Measurements from ENCODE around the gene EXOC1. TPM values are rescaled to one million over a fixed set of nuclear protein-coding genes. Genes with fewer than 3 reads are reported as not detected.

The EXOC1 gene
- total RNA-seq, 1 experiment from 2014 or later, result 21.2 TPM

DNA sequence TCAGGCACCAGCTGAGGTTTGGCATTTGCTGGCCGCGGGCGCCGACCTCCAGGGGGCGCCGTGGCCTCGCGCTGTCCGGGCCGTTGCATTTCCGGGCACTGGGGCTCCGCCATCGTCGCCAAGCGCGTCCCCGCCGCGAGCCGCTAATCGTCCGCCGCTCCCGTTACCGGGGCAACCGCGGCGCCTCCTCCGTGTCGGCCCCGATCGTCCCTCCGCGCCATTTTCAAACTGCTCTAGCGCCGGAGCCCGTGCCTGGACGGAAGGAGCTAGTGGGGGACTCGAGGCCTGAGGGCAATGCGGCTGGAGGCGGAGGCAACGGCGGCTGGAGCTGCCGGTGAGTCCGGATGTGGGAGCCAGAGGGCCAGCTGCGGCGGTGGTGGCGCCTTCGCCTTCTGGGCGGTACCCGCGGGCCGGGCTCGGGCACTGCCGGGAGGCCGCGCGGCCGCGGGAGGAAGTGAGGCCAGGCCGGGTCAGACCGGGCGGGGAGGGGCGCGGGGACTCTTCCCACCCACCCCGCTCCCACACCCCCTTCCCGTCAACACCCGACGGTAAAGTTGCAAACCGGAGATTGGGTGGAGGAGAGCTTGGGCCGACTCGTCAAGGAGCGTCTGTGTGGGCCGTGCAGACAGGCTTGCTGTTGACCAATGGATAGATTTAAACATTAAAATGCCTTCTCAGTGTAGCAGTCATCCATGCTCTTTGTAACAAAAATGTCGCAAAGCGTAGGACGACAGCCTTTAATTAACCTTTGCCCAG lies 95.5 kb downstream of the EXOC1 start, which contains the start of gene CEP135:
Gene CEP135, plus strand, starts transcription at position 220 of the 756 bp plus-strand sequence. CDS start 3,186 bp downstream, outside the sequence.
- TF ChIP-seq, protein P1, sequence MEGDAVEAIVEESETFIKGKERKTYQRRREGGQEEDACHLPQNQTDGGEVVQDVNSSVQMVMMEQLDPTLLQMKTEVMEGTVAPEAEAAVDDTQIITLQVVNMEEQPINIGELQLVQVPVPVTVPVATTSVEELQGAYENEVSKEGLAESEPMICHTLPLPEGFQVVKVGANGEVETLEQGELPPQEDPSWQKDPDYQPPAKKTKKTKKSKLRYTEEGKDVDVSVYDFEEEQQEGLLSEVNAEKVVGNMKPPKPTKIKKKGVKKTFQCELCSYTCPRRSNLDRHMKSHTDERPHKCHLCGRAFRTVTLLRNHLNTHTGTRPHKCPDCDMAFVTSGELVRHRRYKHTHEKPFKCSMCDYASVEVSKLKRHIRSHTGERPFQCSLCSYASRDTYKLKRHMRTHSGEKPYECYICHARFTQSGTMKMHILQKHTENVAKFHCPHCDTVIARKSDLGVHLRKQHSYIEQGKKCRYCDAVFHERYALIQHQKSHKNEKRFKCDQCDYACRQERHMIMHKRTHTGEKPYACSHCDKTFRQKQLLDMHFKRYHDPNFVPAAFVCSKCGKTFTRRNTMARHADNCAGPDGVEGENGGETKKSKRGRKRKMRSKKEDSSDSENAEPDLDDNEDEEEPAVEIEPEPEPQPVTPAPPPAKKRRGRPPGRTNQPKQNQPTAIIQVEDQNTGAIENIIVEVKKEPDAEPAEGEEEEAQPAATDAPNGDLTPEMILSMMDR (conservative IDR thresholded peaks at IDR 0.05), result peak; percentile 99
- Histone ChIP-seq H3K79me1 (ENCODE audit: insufficient read depth, low read depth, low read length, poor library complexity, severe bottlenecking) (no peaks in the 10 kb centered on the region), H3K4ac (ENCODE audit: low read depth, low read length) (no peak within 1 kb of the TSS), H4K91ac (ENCODE audit: insufficient read length, low read depth, low read length) (no peak within 1 kb of the TSS), H3K9me3 (ENCODE audit: control insufficient read depth, low read depth, low read length) (no peaks in the 10 kb centered on the region), H3K23ac (ENCODE audit: insufficient read length, low read depth, low read length) (no peak within 1 kb of the TSS), H3K14ac (ENCODE audit: insufficient read depth, low read length) (peak within 1 kb of the TSS; percentile 93), H2AK5ac (ENCODE audit: insufficient read length, low read length) (no peak within 1 kb of the TSS), H2BK12ac (ENCODE audit: insufficient read length, low read depth, low read length) (peak within 1 kb of the TSS; percentile 10), H3T11ph (ENCODE audit: low read length) (no peak within 1 kb of the TSS), H3K18ac (ENCODE audit: insufficient read length, low read depth, low read length) (peak within 1 kb of the TSS; percentile 89), H3K27me3 (ENCODE audit: insufficient read depth, low read length) (no peaks in the 10 kb centered on the region), H2BK15ac (ENCODE audit: low read depth, low read length) (no peak within 1 kb of the TSS; the same call in 1 of the 2 replicates), H3K79me2 (ENCODE audit: insufficient read depth, low read length) (no peaks in the 10 kb centered on the region), H2AFZ (ENCODE audit: low read length) (no peak within 1 kb of the TSS), H2BK5ac (ENCODE audit: insufficient read length, low read length) (no peak within 1 kb of the TSS), H3K23me2 (ENCODE audit: insufficient read length, low read depth, low read length, poor library complexity, severe bottlenecking) (no peaks in the 10 kb centered on the region), H2BK20ac (ENCODE audit: low read depth, low read length, poor library complexity, severe bottlenecking) (no peak within 1 kb of the TSS), H4K20me1 (ENCODE audit: control insufficient read depth, insufficient read depth, insufficient read length) (no peaks in the 10 kb centered on the region), H3K4me2 (ENCODE audit: insufficient read depth, insufficient read length, low read length) (peak within 1 kb of the TSS; percentile 57), H3K27ac (ENCODE audit: insufficient read length, low read depth, low read length) (peak within 1 kb of the TSS; percentile 37), H4K8ac (replicated peaks; ENCODE audit: insufficient read length, low read depth, low read length) (no peak within 1 kb of the TSS), H3K56ac (ENCODE audit: insufficient read length, low read depth, low read length) (no peak within 1 kb of the TSS), H3K4me1 (ENCODE audit: insufficient read depth, low read length) (peaks cover 2% of the 10 kb centered on the region; the same call in 1 of the 2 replicates), H2BK120ac (ENCODE audit: low read depth, low read length, poor library complexity, severe bottlenecking) (no peak within 1 kb of the TSS), H4K5ac (ENCODE audit: insufficient read length, low read depth, low read length) (no peak within 1 kb of the TSS), H3K9ac (ENCODE audit: extremely low read depth, insufficient read length, low read length) (peak within 1 kb of the TSS; percentile 71)
- Mint-ChIP-seq H3K27me3 (ENCODE audit: low read depth) (no peaks in the 10 kb centered on the region; the same call in 1 of the 2 replicates), H3K9me3 (no peaks in the 10 kb centered on the region; a peak in 1 of 5 replicates), H3K36me3 (ENCODE audit: insufficient read depth in 1 of 3, low read depth in 3 of 3) (peaks cover 1 to 21% (median 2%) of the 10 kb centered on the region in 3 experiments; a peak in 5 of 7 replicates), H3K4me1 (peaks cover 28 to 31% of the 10 kb centered on the region in 2 experiments), H3K27ac (peak within 1 kb of the TSS; percentile 86 to 96 (median 95); a peak in 6 of 7 replicates), H3K4me3 (peak within 1 kb of the TSS; percentile 88 to 93)
- DNase-seq, result peak; percentile 96
- WGBS (ENCODE audit: extremely low coverage, insufficient read length, low lambda C conversion rate), result no CpG with 5 or more reads among the region's 77 CpGs
